Activated CD4-positive, alpha-beta T cell treated with anti-CD3 and anti-CD28 coated beads, Interleukin-2, amount 10 ng/mL, durations not matched to agents 7 days and 5 days (primary cell): ENCODE measurements around the gene EBP. TPM values are rescaled to one million over a fixed set of nuclear protein-coding genes. Genes with fewer than 3 reads are reported as not detected.
A peak's percentile ranks its signal among the peaks of the same experiment; 100 is the strongest.

Experiments
- CTCF ChIA-PET: fragments of 350-600 bp; sonication (Branson Sonifier 250); formaldehyde crosslinking; loops from one replicate; lab custom pipeline; 2021; ENCODE audit warnings: antibody characterized with exemption; lab: Charles Lee
- POLR2A ChIA-PET: fragments of 350-600 bp; sonication (Branson Sonifier 250); formaldehyde crosslinking; loops from one replicate; lab custom pipeline; 2021; ENCODE audit warnings: antibody characterized with exemption; lab: Charles Lee
- DNase-seq: peaks from one replicate; pipeline ENCODE4 v3.0.0-alpha.2; 2020
- H3K27ac Mint-ChIP-seq: one replicate; pipeline ENCODE4 v1.8.0; 2021; ENCODE audit warnings: mild to moderate bottlenecking, moderate library complexity, mixed read lengths
- H3K27me3 Mint-ChIP-seq: one replicate; pipeline ENCODE4 v1.8.0; 2021; ENCODE audit warnings: mixed read lengths
- H3K36me3 Mint-ChIP-seq: one replicate; pipeline ENCODE4 v1.8.0; 2021; ENCODE audit warnings: low read depth, mixed read lengths
- H3K4me1 Mint-ChIP-seq: one replicate; pipeline ENCODE4 v1.8.0; 2021; ENCODE audit warnings: mixed read lengths
- H3K4me3 Mint-ChIP-seq: one replicate; pipeline ENCODE4 v1.8.0; 2021; ENCODE audit warnings: mild to moderate bottlenecking, moderate library complexity, mixed read lengths
- H3K9me3 Mint-ChIP-seq: one replicate; pipeline ENCODE4 v1.8.0; 2021; ENCODE audit warnings: mixed read lengths
- total RNA-seq, 2 experiments: library from RNA; stranded (reverse); gene quantifications; one replicate each; pipeline ENCODE4 v1.2.3, GENCODE V29; 2021

The EBP gene
- total RNA-seq, 2 experiments from 2014 or later, result 246 to 251 TPM

DNA sequence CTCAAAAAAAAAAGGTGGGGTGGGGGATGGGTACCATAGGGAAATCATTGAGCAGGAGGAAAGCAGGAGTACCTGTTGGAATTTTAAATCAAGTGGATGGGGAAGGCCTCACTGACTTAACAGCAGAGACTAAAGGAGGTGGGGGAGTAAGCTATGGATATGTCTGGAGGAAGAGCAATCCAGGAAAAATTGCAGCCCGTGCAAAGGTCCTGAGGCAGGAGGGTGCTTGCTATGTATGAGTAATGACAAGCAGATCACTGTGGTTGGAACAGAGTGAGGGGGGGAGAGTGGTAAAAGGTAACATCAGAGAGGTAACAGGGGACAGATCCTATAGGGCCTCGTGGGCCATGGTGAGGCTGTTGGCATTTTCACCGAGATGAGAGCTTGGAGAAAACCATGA, 41.5 kb upstream of the EBP start:
- Mint-ChIP-seq H3K4me1 (peaks cover 21% of the 10 kb centered on the region), H3K27me3 (no peaks in the 10 kb centered on the region), H3K9me3 (no peaks in the 10 kb centered on the region), H3K36me3 (peaks cover 21% of the 10 kb centered on the region), H3K4me3 (no peak overlapping the region), H3K27ac (no peak overlapping the region)
- ChIA-PET POLR2A (no interaction called here), CTCF (interaction anchor here (1.1 kb wide), 1 partner anchor 59 kb away, joined by 5 read pairs; the partner anchor contains the start of gene TBC1D25)
- no peak for DNase-seq

DNA sequence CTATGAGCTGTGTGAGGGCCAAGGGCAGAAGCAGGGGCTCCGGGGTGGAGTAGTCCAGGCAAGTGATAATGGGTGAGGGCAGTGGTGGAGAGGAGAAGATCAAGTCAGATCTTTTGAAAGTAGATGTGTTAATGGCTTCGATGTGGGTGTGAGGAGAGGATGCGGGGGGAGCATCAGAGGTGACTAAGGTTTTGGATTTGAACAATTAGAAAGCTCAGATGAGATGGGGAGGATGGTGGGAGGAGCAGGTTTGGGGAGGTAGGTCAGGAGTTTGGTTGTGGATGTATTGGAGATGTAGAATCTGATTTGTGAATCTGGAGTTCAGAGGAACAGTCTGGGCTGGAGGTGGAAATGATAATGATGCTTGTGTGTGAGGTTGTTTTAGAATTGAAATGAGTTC, 41.0 kb upstream of the EBP start:
- DNase-seq, result no peak
- Mint-ChIP-seq H3K27me3 (no peaks in the 10 kb centered on the region), H3K4me1 (peaks cover 18% of the 10 kb centered on the region), H3K4me3 (no peak overlapping the region), H3K36me3 (peaks cover 21% of the 10 kb centered on the region), H3K27ac (no peak overlapping the region), H3K9me3 (no peaks in the 10 kb centered on the region)
- ChIA-PET CTCF (interaction anchor here (1.1 kb wide), 1 partner anchor 59 kb away, joined by 5 read pairs; the partner anchor contains the start of gene TBC1D25), POLR2A (no interaction called here)

GRCh38 chrX:48482526-48482925, 39.1 kb upstream of the EBP start:
- Mint-ChIP-seq H3K27me3 (no peaks in the 10 kb centered on the region), H3K9me3 (no peaks in the 10 kb centered on the region), H3K27ac (no peak overlapping the region), H3K4me3 (no peak overlapping the region), H3K4me1 (peaks cover 9% of the 10 kb centered on the region), H3K36me3 (peaks cover 15% of the 10 kb centered on the region)
- DNase-seq, result no peak
- ChIA-PET CTCF (no interaction called here), POLR2A (no interaction called here)

DNA sequence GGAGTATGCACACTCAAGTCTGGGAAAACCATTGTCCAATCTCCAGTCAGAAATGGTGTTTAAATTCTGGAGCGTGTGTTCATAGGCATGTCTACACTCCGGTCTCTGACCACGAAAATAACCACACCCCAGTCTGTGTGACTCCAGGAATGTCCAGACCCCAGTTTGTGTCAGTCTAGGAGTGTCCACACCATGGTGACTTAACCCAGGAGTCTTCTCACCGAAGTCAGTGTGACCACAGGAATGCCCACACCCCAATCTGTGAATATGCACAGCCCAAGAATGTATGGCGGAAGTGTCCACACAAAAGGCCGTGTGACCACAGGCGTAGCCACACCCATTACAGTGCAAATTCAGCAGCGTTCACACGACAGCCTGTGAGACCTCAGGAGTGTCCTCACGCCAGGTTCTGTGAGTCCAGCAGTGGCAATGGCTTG, 34.2 kb upstream of the EBP start:
- H3K9me3 Mint-ChIP-seq, result no peaks in the 10 kb centered on the region
- no peak for DNase-seq
- H3K4me3 Mint-ChIP-seq, result no peak overlapping the region
- no peaks in the 10 kb centered on the region for H3K27me3 Mint-ChIP-seq
- no peaks in the 10 kb centered on the region for H3K4me1 Mint-ChIP-seq
- ChIA-PET POLR2A (interaction anchor here (0.6 kb wide), 1 partner anchor 12 kb away, joined by 4 read pairs; no protein-coding TSS in a partner anchor), CTCF (no interaction called here)
- H3K36me3 Mint-ChIP-seq, result no peaks in the 10 kb centered on the region
- no peak overlapping the region for H3K27ac Mint-ChIP-seq

DNA sequence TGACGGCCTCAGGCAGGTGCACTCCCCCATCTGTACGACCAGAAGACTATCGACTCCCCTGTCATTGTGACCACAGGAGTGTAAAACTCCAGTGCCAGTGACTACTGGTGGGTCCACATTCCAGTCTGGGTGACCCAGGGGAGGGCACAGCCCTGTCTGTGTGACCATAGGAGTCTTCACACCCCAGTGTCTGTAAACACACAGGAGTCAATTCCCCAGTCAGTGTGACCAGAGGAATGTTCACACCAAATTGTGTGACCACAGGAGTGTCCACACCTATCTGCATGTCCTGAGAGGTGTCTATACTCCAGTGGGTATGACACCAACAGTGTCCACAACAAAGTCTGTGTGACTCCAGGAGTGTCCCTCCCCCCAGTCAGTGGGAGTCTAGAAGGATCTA, 33.6 kb upstream of the EBP start:
- no peaks in the 10 kb centered on the region for H3K27me3 Mint-ChIP-seq
- H3K9me3 Mint-ChIP-seq, result no peaks in the 10 kb centered on the region
- H3K4me1 Mint-ChIP-seq, result no peaks in the 10 kb centered on the region
- H3K4me3 Mint-ChIP-seq, result no peak overlapping the region
- POLR2A ChIA-PET, result no interaction called here
- no peaks in the 10 kb centered on the region for H3K36me3 Mint-ChIP-seq
- DNase-seq, result no peak
- no peak overlapping the region for H3K27ac Mint-ChIP-seq
- CTCF ChIA-PET, result interaction anchor here (0.6 kb wide), 1 partner anchor 454 kb away, joined by 3 read pairs; no protein-coding TSS in a partner anchor

- no peak overlapping the region for H3K4me3 Mint-ChIP-seq
- H3K27ac Mint-ChIP-seq, result no peak overlapping the region
- H3K27me3 Mint-ChIP-seq, result no peaks in the 10 kb centered on the region
- ChIA-PET POLR2A (no interaction called here), CTCF (no interaction called here)
- DNase-seq, result no peak
- H3K36me3 Mint-ChIP-seq, result no peaks in the 10 kb centered on the region
- H3K9me3 Mint-ChIP-seq, result no peaks in the 10 kb centered on the region
- no peaks in the 10 kb centered on the region for H3K4me1 Mint-ChIP-seq
Measured at GRCh38 chrX:48489296-48489695, 32.3 kb upstream of the EBP start.

GRCh38 chrX:48489892-48490291, 31.7 kb upstream of the EBP start:
- DNase-seq, result no peak
- H3K4me3 Mint-ChIP-seq, result no peak overlapping the region
- ChIA-PET POLR2A (no interaction called here), CTCF (no interaction called here)
- H3K36me3 Mint-ChIP-seq, result no peaks in the 10 kb centered on the region
- H3K27ac Mint-ChIP-seq, result no peak overlapping the region
- H3K9me3 Mint-ChIP-seq, result no peaks in the 10 kb centered on the region
- H3K27me3 Mint-ChIP-seq, result no peaks in the 10 kb centered on the region
- no peaks in the 10 kb centered on the region for H3K4me1 Mint-ChIP-seq

DNA sequence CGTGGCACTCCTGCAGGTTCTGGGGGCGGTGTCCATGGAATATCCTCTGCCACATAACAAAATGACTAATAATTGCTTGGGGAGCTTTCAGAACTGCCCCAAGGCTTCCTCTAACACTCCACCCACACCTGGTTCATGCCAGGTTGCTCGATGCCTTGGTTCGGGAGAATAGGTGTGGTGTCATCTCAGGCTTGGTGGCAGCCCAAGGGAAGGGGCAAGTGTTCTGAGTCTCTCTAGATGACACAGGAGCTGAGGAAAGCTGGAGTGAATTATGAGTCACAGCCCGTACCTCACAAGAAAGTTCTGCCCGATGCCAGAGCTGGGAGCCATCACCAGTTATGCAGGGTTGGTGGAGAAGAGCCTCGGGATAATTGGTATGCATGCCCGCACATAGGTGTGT, 30.9 kb upstream of the EBP start:
- POLR2A ChIA-PET, result no interaction called here
- DNase-seq, result no peak
- Mint-ChIP-seq H3K27me3 (no peaks in the 10 kb centered on the region), H3K4me3 (no peak overlapping the region), H3K9me3 (no peaks in the 10 kb centered on the region), H3K36me3 (no peaks in the 10 kb centered on the region), H3K4me1 (no peaks in the 10 kb centered on the region), H3K27ac (no peak overlapping the region)
- CTCF ChIA-PET, result no interaction called here

GRCh38 chrX:48491809-48492208, 29.8 kb upstream of the EBP start:
- Mint-ChIP-seq H3K27ac (no peak overlapping the region), H3K27me3 (no peaks in the 10 kb centered on the region), H3K36me3 (no peaks in the 10 kb centered on the region), H3K9me3 (no peaks in the 10 kb centered on the region), H3K4me3 (no peak overlapping the region), H3K4me1 (no peaks in the 10 kb centered on the region)
- DNase-seq, result no peak
- ChIA-PET POLR2A (no interaction called here), CTCF (no interaction called here)

GRCh38 chrX:48492293-48492910, 29.2 kb upstream of the EBP start:
- no peaks in the 10 kb centered on the region for H3K36me3 Mint-ChIP-seq
- DNase-seq, result no peak
- ChIA-PET POLR2A (no interaction called here), CTCF (interaction anchor here (0.6 kb wide), 1 partner anchor 588 kb away, joined by 3 read pairs; no protein-coding TSS in a partner anchor)
- no peaks in the 10 kb centered on the region for H3K9me3 Mint-ChIP-seq
- H3K4me3 Mint-ChIP-seq, result no peak overlapping the region
- no peak overlapping the region for H3K27ac Mint-ChIP-seq
- no peaks in the 10 kb centered on the region for H3K27me3 Mint-ChIP-seq
- no peaks in the 10 kb centered on the region for H3K4me1 Mint-ChIP-seq

DNA sequence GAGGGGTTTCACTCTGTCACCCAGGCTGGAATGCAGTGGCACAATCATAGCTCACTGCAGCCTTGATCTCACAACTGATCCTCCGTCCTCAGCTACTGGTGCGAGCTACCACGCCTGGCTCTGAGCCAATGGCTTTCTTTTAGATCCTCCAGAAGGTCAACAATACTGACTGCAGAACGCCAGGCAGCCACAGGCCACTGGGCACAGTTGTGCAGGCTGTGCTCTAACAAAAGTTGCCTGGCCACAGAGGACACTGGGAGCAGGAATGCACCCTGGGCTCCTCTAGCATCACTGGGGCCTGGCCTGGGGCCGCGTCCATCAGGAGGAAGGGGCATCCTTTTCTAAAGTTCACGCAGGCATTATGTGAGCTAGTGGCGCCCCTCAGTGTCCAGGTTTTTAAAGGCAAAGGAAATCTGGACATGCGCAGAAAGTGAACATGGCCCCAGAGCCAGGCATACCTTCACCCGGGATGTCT, 27.7 kb upstream of the EBP start:
- peak; percentile 16 for DNase-seq
- no peak overlapping the region for H3K4me3 Mint-ChIP-seq
- H3K9me3 Mint-ChIP-seq, result no peaks in the 10 kb centered on the region
- H3K4me1 Mint-ChIP-seq, result no peaks in the 10 kb centered on the region
- H3K27ac Mint-ChIP-seq, result no peak overlapping the region
- H3K36me3 Mint-ChIP-seq, result no peaks in the 10 kb centered on the region
- ChIA-PET POLR2A (no interaction called here), CTCF (interaction anchor here (0.6 to 1.4 kb wide), 7 partner anchors 13 to 562 kb away, joined by 3 to 5 read pairs (median 3); no protein-coding TSS in a partner anchor)
- no peaks in the 10 kb centered on the region for H3K27me3 Mint-ChIP-seq

DNA sequence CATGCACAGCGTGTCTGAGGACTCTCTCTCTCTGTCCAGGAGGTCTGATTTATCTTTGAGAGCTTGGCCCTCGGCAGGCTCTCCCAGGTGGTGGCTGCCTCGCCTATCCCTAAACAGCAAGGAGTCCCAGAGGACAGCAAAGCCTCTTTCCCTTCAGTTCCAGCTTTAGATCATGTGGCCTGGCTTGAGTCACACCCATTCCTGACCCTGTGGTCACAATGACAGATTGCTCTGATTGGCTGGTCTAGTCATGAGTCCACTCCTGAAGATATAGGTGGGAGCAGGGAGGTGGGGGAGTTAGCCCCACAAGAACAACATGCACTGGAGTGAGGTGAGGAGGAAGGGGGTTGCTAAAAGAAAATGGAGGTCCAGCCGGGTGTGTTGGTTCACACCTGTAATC, 24.9 kb upstream of the EBP start:
- H3K27ac Mint-ChIP-seq, result no peak overlapping the region
- no peaks in the 10 kb centered on the region for H3K36me3 Mint-ChIP-seq
- no peak overlapping the region for H3K4me3 Mint-ChIP-seq
- H3K4me1 Mint-ChIP-seq, result no peaks in the 10 kb centered on the region
- DNase-seq, result no peak
- POLR2A ChIA-PET, result no interaction called here
- H3K9me3 Mint-ChIP-seq, result no peaks in the 10 kb centered on the region
- CTCF ChIA-PET, result interaction anchor here (0.6 kb wide), 1 partner anchor 1383 kb away, joined by 5 read pairs; no protein-coding TSS in a partner anchor
- no peaks in the 10 kb centered on the region for H3K27me3 Mint-ChIP-seq

- ChIA-PET POLR2A (no interaction called here), CTCF (interaction anchor here (0.7 kb wide), 1 partner anchor 287 kb away, joined by 4 read pairs; no protein-coding TSS in a partner anchor)
Measured at GRCh38 chrX:48497871-48498270, 23.7 kb upstream of the EBP start.

More at GRCh38 chrX:48497871-48498270, 23.7 kb upstream of the EBP start:
- H3K4me3 Mint-ChIP-seq, result no peak overlapping the region
- H3K4me1 Mint-ChIP-seq, result no peaks in the 10 kb centered on the region
- H3K36me3 Mint-ChIP-seq, result no peaks in the 10 kb centered on the region
- H3K27ac Mint-ChIP-seq, result no peak overlapping the region
- DNase-seq, result no peak
- no peaks in the 10 kb centered on the region for H3K9me3 Mint-ChIP-seq
- no peaks in the 10 kb centered on the region for H3K27me3 Mint-ChIP-seq
